Measurements from ENCODE around the gene NCBP2.
"Not testable (repeated sequence)": the region's sequence is repeated elsewhere in the genome, so short reads cannot be mapped to it uniquely, and the experiment has no call there.

DNA sequence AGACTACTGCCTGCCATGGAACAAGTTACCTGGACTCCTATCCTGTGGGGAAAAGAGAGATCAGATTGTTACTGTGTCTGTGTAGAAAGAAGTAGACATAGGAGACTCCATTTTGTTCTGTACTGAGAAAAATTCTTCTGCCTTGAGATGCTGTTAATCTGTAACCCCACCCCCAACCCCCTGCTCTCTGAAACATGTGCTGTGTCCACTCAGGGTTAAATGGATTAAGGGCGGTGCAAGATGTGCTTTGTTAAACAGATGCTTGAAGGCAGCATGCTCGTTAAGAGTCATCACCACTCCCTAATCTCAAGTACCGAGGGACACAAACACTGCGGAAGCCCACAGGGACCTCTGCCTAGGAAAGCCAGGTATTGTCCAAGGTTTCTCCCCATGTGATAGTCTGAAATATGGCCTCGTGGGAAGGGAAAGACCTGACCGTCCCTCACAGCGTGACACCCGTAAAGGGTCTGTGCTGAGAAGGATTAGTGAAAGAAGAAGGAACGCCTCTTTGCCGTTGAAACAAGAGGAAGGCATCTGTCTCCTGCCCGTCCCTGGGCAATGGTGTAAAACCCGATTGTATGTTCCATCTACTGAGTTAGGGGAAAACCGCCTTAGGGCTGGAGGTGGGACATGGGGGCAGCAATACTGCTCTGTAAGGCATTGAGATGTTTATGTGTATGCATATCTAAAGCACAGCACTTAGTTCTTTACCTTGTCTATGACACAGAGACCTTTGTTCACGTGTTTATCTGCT lies 1.9 kb upstream of the NCBP2 start:
- TF ChIP-seq, protein P1, sequence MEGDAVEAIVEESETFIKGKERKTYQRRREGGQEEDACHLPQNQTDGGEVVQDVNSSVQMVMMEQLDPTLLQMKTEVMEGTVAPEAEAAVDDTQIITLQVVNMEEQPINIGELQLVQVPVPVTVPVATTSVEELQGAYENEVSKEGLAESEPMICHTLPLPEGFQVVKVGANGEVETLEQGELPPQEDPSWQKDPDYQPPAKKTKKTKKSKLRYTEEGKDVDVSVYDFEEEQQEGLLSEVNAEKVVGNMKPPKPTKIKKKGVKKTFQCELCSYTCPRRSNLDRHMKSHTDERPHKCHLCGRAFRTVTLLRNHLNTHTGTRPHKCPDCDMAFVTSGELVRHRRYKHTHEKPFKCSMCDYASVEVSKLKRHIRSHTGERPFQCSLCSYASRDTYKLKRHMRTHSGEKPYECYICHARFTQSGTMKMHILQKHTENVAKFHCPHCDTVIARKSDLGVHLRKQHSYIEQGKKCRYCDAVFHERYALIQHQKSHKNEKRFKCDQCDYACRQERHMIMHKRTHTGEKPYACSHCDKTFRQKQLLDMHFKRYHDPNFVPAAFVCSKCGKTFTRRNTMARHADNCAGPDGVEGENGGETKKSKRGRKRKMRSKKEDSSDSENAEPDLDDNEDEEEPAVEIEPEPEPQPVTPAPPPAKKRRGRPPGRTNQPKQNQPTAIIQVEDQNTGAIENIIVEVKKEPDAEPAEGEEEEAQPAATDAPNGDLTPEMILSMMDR (IDR thresholded peaks at IDR 0.05): not testable (repeated sequence)
- not testable (repeated sequence) for TF ChIP-seq POLR2AphosphoS5, EP300, POLR2A (IDR thresholded peaks at IDR 0.05)
